Left ventricle myocardium inferior (tissue), 1 donor: ENCODE data around the gene SLC27A5. TPM values are rescaled to one million over a fixed set of nuclear protein-coding genes. Genes with fewer than 3 reads are reported as not detected.
"Not testable (repeated sequence)": the region's sequence is repeated elsewhere in the genome, so short reads cannot be mapped to it uniquely, and the experiment has no call there.

ENCODE experiments used
- DNase-seq: peaks from one replicate; pipeline ENCODE4 v3.0.0-alpha.2; 2020
- H3K27ac ChIP-seq: fragments of 200-600 bp; replicated peaks from 2 replicates; pipeline ENCODE4 v1.8.0; 2021
- H3K27me3 ChIP-seq: fragments of 200-600 bp; 2 replicates; pipeline ENCODE4 v1.8.0; 2021; ENCODE audit warnings: low read depth
- H3K36me3 ChIP-seq: fragments of 200-600 bp; 2 replicates; pipeline ENCODE4 v1.8.0; 2021
- H3K4me1 ChIP-seq: fragments of 200-600 bp; 2 replicates; pipeline ENCODE4 v1.8.0; 2021
- H3K4me3 ChIP-seq: fragments of 200-600 bp; 2 replicates; pipeline ENCODE4 v1.8.0; 2021; ENCODE audit warnings: mild to moderate bottlenecking, moderate library complexity
- H3K9me3 ChIP-seq: fragments of 200-600 bp; replicated peaks from 2 replicates; pipeline ENCODE4 v1.8.0; 2021
- CTCF ChIP-seq: fragments of 200-600 bp; IDR thresholded peaks from 2 replicates; pipeline ENCODE4 v1.8.0; 2021; ENCODE audit warnings: antibody characterized with exemption, mild to moderate bottlenecking, borderline replicate concordance
- intact Hi-C: fragments of 100-400 bp; cut with micrococcal nuclease; formaldehyde crosslinking; loops from one replicate; pipeline ENCODE4 v1.11.0; 2022
- total RNA-seq: library from RNA; stranded (reverse); fragmentation: NEBNext Ultra II Directional; extraction: Animal tissue kit (Norgen Biotek cat#: 25700); gene quantifications from one replicate; pipeline ENCODE4 v1.2.1, GENCODE V29; 2021
- donor health status: DM: no; HTN: yes; CAD: no; lungs with severe emphysema.

SLC27A5 gene
- total RNA-seq, 1 donor from 2014 or later, result 4.1 TPM

- H3K27ac ChIP-seq, result peak overlapping the region; percentile 82
- peak overlapping the region; percentile 70 for H3K4me3 ChIP-seq
- H3K4me1 ChIP-seq, result peaks cover 26% of the 10 kb centered on the region
- no peaks in the 10 kb centered on the region for H3K27me3 ChIP-seq
- DNase-seq, result peak; percentile 37
- H3K36me3 ChIP-seq, result no peaks in the 10 kb centered on the region
- intact Hi-C loops, result no loop called here
- no peak for TF ChIP-seq CTCF
- no peaks in the 10 kb centered on the region for H3K9me3 ChIP-seq
Measured at GRCh38 chr19:58498316-58499020, 13.3 kb downstream of the SLC27A5 start.

DNA sequence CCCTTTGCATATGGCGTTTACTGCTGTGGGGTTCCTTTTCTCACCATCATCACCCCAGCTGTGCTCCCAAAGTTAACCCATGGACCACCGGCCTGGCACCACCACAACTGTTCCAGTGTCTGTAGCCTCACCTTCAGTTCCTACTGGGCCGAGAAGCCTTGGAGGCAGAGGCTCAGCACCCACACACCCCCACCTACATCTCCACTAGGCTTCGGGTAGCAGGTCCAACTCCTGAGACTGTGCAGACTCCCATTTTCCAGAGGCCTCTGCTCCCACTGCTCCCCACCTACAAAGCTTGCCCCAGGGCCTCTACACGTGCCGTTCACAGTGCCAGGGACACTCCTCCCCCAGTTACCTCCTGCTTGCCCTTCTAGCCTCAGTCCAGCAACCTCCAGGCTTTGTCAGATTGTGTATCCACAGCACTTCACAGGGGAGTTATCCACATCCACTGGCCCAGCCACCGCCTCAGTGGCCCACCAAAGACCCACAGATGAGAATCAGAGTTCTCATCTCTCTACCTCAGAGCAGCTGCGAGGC is 14.1 kb downstream of the SLC27A5 start:
- no peak overlapping the region for H3K4me3 ChIP-seq
- DNase-seq, result no peak
- no peaks in the 10 kb centered on the region for H3K9me3 ChIP-seq
- peaks cover 26% of the 10 kb centered on the region for H3K4me1 ChIP-seq
- TF ChIP-seq CTCF, result no peak
- no peak overlapping the region for H3K27ac ChIP-seq
- no peaks in the 10 kb centered on the region for H3K27me3 ChIP-seq
- intact Hi-C loops, result no loop called here
- no peaks in the 10 kb centered on the region for H3K36me3 ChIP-seq

DNA sequence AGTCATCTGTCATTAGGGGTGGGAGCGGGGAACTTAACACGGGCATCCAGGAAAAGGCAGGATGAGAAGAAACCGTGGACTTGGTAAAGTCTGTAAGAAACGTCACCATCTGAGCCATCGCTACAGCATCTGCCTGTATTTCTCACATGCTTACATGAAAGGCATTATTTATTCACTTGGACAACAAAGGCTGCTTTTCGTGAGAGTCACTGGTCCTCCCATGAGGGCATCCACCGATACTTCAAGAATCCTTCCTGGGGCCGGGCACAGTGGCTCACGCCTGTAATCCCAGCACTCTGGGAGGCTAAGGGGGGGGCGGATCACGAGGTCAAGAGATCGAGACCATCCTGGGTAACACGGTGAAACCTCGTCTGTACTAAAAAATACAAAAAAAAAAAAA is 19.5 kb downstream of the SLC27A5 start:
- Histone ChIP-seq H3K36me3 (no peaks in the 10 kb centered on the region), H3K27ac (no peak overlapping the region), H3K9me3 (no peaks in the 10 kb centered on the region), H3K4me1 (no peaks in the 10 kb centered on the region), H3K4me3 (no peak overlapping the region), H3K27me3 (no peaks in the 10 kb centered on the region)
- no peak for TF ChIP-seq CTCF
- intact Hi-C loops, result no loop called here
- DNase-seq, result no peak

- H3K9me3 ChIP-seq, result no peaks in the 10 kb centered on the region
- no peak for DNase-seq
- intact Hi-C loops, result no loop called here
- no peak overlapping the region for H3K27ac ChIP-seq
- H3K36me3 ChIP-seq, result no peaks in the 10 kb centered on the region
- H3K4me1 ChIP-seq, result no peaks in the 10 kb centered on the region
- H3K4me3 ChIP-seq, result no peak overlapping the region
- H3K27me3 ChIP-seq, result no peaks in the 10 kb centered on the region
- no peak for TF ChIP-seq CTCF
Measured at GRCh38 chr19:58491393-58491792, 20.4 kb downstream of the SLC27A5 start.

GRCh38 chr19:58484349-58484748 is 27.4 kb downstream of the SLC27A5 start:
- H3K4me3 ChIP-seq, H3K27me3 ChIP-seq, H3K9me3 ChIP-seq, H3K27ac ChIP-seq, H3K4me1 ChIP-seq, DNase-seq, intact Hi-C loops: not testable (repeated sequence)
- peaks cover 17% of the 10 kb centered on the region for H3K36me3 ChIP-seq

DNA sequence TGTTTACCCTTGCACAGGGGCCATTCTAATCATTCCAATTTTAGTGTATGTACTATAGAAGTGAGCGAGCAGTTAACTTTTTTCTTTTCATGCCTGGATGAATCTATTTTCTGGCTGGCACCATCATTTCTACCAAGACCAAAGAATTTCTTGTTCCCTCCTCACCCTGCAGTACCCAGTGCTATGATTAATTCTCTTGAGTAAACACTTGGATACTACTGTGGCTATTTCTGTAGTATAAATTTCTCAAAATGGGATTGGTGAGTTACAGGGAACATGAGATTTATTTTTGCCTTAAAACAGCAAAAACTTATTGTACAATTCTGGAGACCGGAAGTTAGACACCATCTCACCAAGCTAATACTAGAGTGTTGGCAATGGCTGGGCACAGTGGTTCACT is 28.0 kb downstream of the SLC27A5 start:
- TF ChIP-seq CTCF, result no peak
- Histone ChIP-seq H3K4me3 (no peak overlapping the region), H3K27ac (no peak overlapping the region), H3K4me1 (no peaks in the 10 kb centered on the region), H3K27me3 (no peaks in the 10 kb centered on the region), H3K36me3 (peaks cover 20% of the 10 kb centered on the region), H3K9me3 (no peaks in the 10 kb centered on the region)
- no peak for DNase-seq
- intact Hi-C loops, result no loop called here
